KMS-11 (cell line): Measurements from ENCODE around the gene TMEM128.
"Not testable (repeated sequence)": the region's sequence is repeated elsewhere in the genome, so short reads cannot be mapped to it uniquely, and the experiment has no call there.

Source experiments
- H2AFZ ChIP-seq: fragments of 200-600 bp; sonication (generic); 2 replicates; pipeline ENCODE4 v1.6.1; 2016; ENCODE audit warnings: antibody characterized with exemption, mixed run types, low read depth
- H3K27ac ChIP-seq: fragments of 200-600 bp; sonication (generic); 2 replicates; pipeline ENCODE4 v1.6.1; 2016; ENCODE audit warnings: mild to moderate bottlenecking, mixed run types
- H3K27me3 ChIP-seq: fragments of 200-600 bp; sonication (generic); 2 replicates; pipeline ENCODE4 v1.6.1; 2017; ENCODE audit warnings: mild to moderate bottlenecking, low read depth, mixed run types, moderate library complexity; ENCODE audit not compliant: insufficient read depth
- H3K36me3 ChIP-seq: fragments of 200-600 bp; sonication (generic); 2 replicates; pipeline ENCODE4 v1.6.1; 2017; ENCODE audit warnings: mild to moderate bottlenecking, mixed run types; ENCODE audit not compliant: insufficient read depth
- H3K4me1 ChIP-seq: fragments of 200-600 bp; sonication (generic); 2 replicates; pipeline ENCODE4 v1.6.1; 2016; ENCODE audit warnings: mild to moderate bottlenecking, low read depth, mixed run types; ENCODE audit not compliant: poor library complexity, severe bottlenecking
- H3K4me2 ChIP-seq: fragments of 200-600 bp; sonication (generic); 2 replicates; pipeline ENCODE4 v1.7.0; 2016; ENCODE audit warnings: mild to moderate bottlenecking, mixed run types
- H3K4me3 ChIP-seq: fragments of 200-600 bp; sonication (generic); IDR thresholded peaks from 2 replicates; pipeline ENCODE4 v1.6.1; 2017; ENCODE audit warnings: low read depth, low read length, mixed read lengths; ENCODE audit not compliant: insufficient read depth
- H3K79me2 ChIP-seq: fragments of 200-600 bp; sonication (generic); 2 replicates; pipeline ENCODE4 v1.6.1; 2016; ENCODE audit warnings: low read depth, mixed run types; ENCODE audit not compliant: insufficient read depth
- H3K9ac ChIP-seq: fragments of 200-600 bp; sonication (generic); 2 replicates; pipeline ENCODE4 v1.6.1; 2016; ENCODE audit warnings: mild to moderate bottlenecking, mixed run types
- H4K20me1 ChIP-seq: fragments of 200-600 bp; sonication (generic); 2 replicates; pipeline ENCODE4 v1.6.1; 2016; ENCODE audit warnings: mild to moderate bottlenecking, mixed run types; ENCODE audit not compliant: insufficient read depth
- CTCF ChIP-seq: fragments of 200-600 bp; sonication (generic); conservative IDR thresholded peaks from 2 replicates; pipeline ENCODE4 v1.6.1; 2017; ENCODE audit warnings: low read depth, mild to moderate bottlenecking, antibody characterized with exemption, low read length, moderate library complexity, mixed read lengths

TMEM128 gene

GRCh38 chr4:4202510-4202909 lies 45.5 kb downstream of the TMEM128 start:
- Histone ChIP-seq H2AFZ (no peak overlapping the region), H3K79me2 (no peaks in the 10 kb centered on the region), H3K27me3 (no peaks in the 10 kb centered on the region), H3K9ac (no peak overlapping the region), H3K36me3 (no peaks in the 10 kb centered on the region), H3K4me1 (no peaks in the 10 kb centered on the region), H3K27ac (no peak overlapping the region), H4K20me1 (no peaks in the 10 kb centered on the region), H3K4me2 (no peak overlapping the region), H3K4me3 (no peak overlapping the region)
- no peak for TF ChIP-seq CTCF

DNA sequence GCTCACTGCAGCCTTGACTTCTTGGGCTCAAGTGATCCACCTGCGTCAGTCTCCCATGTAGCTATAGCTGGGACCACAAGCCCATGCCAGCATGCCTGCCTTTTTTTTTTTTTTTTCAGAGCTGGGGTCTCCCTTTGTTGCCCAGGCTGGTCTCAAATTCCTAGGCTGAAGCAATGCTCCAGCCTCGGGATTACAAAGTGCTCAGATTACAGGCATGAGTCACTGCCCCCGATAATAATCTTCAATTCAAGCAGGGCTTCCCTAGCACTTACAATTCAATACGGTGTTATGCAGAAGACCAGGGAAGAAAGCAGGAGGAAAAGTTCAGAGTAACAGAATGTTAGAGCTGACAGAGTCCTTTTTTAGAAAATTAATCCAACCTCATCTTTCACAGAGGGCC lies 47.4 kb downstream of the TMEM128 start:
- no peak overlapping the region for H3K4me2 ChIP-seq
- H3K4me1 ChIP-seq, result no peaks in the 10 kb centered on the region
- H3K36me3 ChIP-seq, result no peaks in the 10 kb centered on the region
- H3K9ac ChIP-seq, result no peak overlapping the region
- no peaks in the 10 kb centered on the region for H3K79me2 ChIP-seq
- no peak overlapping the region for H3K4me3 ChIP-seq
- no peaks in the 10 kb centered on the region for H4K20me1 ChIP-seq
- no peak for TF ChIP-seq CTCF
- H3K27me3 ChIP-seq, result no peaks in the 10 kb centered on the region
- H2AFZ ChIP-seq, result no peak overlapping the region
- H3K27ac ChIP-seq, result no peak overlapping the region

GRCh38 chr4:4195354-4195753 lies 52.7 kb downstream of the TMEM128 start:
- no peak for TF ChIP-seq CTCF
- H3K36me3 ChIP-seq, result no peaks in the 10 kb centered on the region
- H2AFZ ChIP-seq, result no peak overlapping the region
- no peaks in the 10 kb centered on the region for H4K20me1 ChIP-seq
- no peaks in the 10 kb centered on the region for H3K4me1 ChIP-seq
- no peak overlapping the region for H3K27ac ChIP-seq
- H3K4me3 ChIP-seq, result no peak overlapping the region
- H3K4me2 ChIP-seq, result no peak overlapping the region
- H3K9ac ChIP-seq, result no peak overlapping the region
- no peaks in the 10 kb centered on the region for H3K79me2 ChIP-seq
- no peaks in the 10 kb centered on the region for H3K27me3 ChIP-seq

DNA sequence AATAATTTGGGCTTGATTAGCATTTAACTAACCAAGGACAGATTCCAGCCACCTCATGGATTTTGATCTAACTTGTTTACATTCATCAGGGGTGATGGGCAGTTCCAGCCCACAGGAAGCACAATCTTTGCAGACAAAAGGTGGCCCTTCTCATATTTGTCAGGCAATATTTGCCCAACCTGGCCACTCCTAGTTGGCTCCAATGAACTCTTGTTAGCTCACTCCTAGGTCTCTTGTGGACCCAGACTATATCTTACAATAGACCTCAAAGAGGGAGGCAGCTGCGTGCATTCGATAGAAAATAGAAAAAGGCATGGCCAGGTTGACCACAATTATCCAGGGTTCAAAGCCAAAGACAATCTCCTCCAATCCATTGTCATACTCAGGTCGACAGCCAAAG lies 59.5 kb downstream of the TMEM128 start:
- H2AFZ ChIP-seq, H3K4me1 ChIP-seq, H3K36me3 ChIP-seq, H3K27me3 ChIP-seq, H3K4me2 ChIP-seq, H3K27ac ChIP-seq, H3K79me2 ChIP-seq, H3K4me3 ChIP-seq, H4K20me1 ChIP-seq, H3K9ac ChIP-seq: not testable (repeated sequence)
